HG02885 (cell line): ENCODE measurements around the gene AKAP13.

Experiments used
- ATAC-seq: cut with Tn5 transposase; IDR thresholded peaks from one replicate; pipeline ENCODE4 v1.9.1; 2021; ENCODE audit warnings: mild to moderate bottlenecking; ENCODE audit not compliant: unreplicated experiment, poor library complexity

The AKAP13 gene

DNA sequence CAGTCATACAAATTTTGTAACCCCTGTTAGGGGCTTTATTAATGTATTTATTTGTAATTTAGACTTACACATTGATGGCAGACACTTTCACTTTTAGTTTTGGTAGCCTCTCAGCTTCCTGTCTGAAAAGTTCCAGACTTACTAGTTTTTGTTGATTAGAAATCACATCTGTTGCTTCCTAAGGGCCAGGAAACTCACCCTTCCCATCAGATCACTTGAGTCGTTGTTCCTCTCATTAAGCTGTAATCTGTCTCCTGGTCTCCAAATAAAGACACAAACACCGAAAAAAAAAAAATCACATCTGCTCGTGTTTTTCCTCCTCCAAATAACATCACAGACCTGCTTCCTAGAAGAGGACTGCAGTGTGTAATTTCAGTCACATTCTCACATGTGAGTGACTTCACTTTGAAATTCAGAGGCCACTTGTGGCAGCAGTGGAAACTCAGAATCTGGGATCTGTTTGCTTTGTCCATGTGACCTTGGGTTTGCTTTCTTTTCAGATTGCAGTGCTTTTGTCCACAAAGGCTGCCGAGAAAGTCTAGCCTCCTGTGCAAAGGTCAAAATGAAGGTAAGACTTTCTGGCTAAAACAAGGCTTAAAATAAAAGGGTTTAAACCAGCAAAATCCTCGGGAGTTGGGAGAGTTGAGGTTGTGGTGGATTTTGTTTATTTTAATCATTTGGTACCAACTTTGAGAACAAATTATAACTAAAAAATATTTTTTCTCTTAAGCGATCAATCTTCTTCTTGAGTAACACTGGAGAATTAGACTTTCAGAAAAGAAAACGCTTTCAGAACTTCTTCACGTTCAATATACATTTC is 327.3 kb downstream of the AKAP13 start:
- ATAC-seq = peak; percentile 12

GRCh38 chr15:85708402-85708941 is 328.1 kb downstream of the AKAP13 start:
- ATAC-seq = no peak

GRCh38 chr15:85709250-85709649 is 328.8 kb downstream of the AKAP13 start:
- ATAC-seq = no peak

DNA sequence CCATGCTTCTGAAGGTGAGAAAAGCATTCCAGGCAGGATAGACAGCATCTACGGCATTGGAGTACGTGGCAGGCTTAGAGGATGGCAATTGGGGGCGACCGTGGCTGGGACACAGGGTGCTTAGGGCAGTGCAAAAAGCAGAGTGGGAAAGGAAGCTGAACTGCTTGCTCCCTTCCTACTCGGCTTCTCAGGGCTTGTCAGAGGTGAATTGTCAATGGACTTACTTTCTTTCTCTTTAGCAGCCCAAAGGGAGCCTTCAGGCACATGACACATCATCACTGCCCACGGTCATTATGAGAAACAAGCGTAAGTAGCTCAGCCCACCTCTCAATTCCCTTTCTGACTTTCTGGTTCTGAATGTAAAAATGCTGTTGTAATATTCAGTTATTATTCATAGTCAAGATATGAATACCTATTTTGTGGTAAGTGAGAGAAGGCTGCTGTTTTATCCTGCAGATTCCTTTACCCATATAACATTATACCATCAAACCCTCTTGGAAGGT is 330.0 kb downstream of the AKAP13 start:
- peak; percentile 68 for ATAC-seq

- no peak for ATAC-seq
Observed at GRCh38 chr15:85711580-85712192, 331.3 kb downstream of the AKAP13 start.

- no peak for ATAC-seq
Observed at GRCh38 chr15:85716261-85716660, 335.9 kb downstream of the AKAP13 start.

GRCh38 chr15:85717212-85717611 is 336.8 kb downstream of the AKAP13 start:
- ATAC-seq = no peak

DNA sequence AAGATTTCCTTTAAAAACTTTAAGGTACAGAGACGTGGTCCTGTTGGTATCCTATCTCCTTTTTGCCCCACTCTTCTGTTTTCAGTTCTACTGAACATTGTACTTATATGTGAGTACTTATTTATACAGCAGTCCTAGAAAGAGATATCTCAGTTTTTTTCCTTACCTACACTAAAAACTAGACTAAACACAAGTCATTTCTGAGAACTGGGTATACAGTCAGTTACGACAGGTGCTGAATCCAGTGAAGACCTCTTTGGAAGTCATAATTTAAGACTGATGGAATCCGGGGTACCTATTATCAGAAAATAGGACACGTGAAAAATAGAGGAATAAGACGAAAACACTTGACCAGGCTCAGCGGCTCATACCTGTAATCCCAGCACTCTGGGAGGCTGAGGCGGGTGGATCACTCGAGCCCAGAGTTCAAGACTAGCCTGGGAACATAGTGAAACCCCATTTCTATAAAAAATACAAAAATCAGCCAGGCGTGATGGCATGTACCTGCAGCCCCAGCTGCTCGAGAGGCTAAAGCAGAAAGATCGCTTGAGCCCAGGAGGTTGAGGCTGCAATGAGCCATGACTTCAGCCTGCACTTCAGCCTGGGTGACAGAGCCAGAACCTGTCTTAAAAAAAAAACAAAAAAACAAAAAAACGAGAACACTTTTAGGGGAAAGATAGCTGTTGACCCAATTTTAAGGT is 338.0 kb downstream of the AKAP13 start:
- peak; percentile 71 for ATAC-seq

DNA sequence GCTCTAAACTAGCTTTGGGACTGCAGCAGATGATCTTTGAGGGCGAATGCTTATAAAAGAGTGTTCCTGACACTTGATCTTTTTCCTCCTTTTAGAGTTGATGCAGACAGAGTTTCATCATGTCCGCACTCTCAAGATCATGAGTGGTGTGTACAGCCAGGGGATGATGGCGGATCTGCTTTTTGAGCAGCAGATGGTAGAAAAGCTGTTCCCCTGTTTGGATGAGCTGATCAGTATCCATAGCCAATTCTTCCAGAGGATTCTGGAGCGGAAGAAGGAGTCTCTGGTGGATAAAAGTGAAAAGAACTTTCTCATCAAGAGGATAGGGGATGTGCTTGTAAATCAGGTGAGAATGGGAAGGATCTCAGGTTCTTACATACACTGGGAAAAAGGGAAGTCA is 338.6 kb downstream of the AKAP13 start:
- no peak for ATAC-seq

DNA sequence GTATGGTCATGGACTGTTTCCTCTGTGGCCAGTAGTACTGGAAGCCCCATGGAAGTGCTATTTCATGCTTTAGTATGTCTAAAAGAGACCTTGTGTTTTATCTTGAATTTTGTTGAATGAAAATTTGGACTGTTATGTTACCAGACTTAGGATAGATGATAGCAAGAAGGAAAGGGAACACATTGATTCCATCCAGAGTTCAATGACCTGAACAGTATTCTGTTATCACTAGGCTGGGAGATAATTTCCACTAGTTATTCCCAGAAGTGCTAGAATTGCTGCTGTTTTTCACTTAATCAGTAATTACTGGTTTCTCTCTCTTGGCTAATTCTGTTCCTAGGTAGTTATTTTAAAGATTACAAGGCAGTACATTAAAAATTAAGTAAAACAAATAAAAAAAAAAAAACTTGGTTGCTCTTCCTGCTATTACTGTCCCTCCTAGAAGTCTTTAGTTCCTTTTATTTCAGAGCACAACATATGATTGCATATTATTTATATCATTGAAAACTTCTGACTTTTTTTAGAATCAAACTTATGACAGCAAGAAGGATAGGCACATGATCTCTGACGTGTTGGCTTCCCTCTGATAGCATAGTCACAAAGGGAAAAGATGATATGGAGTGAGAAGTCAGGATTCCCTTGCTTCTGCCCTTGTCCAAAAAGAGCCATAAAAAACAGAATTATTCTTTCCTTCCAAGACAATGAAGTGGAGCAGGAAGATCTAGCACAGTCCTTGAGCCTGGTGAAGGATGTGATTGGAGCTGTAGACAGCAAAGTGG is 342.2 kb downstream of the AKAP13 start:
- ATAC-seq = no peak

GRCh38 chr15:85723960-85724945 is 343.9 kb downstream of the AKAP13 start:
- no peak for ATAC-seq

DNA sequence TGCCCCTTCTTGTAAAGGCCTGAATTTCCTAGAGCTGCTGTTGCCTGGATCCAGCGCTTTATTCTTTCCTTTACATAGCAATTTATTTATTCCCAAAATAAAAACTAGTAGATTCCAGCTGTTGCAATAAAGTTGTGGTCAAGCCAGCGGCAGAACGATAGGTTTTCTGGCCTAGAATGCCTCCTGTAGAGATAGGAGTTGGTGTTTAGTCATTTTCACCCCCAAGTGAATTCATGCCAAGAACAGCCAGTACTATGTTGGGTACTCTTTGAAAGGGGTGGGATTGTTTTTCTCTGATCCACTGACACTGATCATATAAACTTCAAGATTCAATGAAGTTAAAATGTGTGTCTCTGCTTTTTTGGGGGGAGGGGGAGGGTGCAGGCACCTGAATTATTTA is 344.6 kb downstream of the AKAP13 start:
- no peak for ATAC-seq

- ATAC-seq = no peak
Observed at GRCh38 chr15:85725564-85725963, 345.2 kb downstream of the AKAP13 start.

DNA sequence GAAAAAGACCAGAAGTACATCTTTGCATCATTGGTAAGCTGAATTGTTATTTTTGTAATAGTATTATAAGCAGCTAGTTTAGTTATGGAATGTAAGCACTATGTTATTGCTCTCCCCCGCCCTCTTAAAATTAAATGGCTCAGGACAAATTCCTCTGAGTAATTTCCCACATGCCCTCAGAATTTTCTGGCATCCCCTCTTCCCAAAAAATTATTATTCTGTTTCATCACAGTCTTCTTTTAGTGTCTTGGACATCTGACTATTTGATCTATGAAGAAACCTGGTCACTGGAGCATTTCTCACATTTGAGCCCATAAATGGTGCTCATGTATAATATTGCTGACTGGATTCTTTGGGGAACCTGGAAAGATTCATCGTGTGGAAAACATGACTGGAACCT is 346.1 kb downstream of the AKAP13 start:
- no peak for ATAC-seq

DNA sequence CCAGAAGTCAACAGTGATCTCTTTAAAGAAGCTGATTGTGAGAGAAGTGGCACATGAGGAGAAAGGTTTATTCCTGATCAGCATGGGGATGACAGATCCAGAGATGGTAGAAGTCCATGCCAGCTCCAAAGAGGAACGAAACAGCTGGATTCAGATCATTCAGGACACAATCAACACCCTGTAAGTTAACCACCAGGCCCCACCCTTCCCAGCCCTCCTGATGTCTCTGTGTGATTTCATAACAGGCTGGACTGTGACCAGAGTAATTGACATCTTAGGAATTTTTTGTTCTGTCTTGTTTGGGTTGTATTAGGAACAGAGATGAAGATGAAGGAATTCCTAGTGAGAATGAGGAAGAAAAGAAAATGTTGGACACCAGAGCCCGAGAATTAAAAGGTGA is 346.7 kb downstream of the AKAP13 start:
- no peak for ATAC-seq

GRCh38 chr15:85730001-85730820 is 349.8 kb downstream of the AKAP13 start:
- ATAC-seq = peak; percentile 65

- no peak for ATAC-seq
Observed at GRCh38 chr15:85733416-85733815, 353.0 kb downstream of the AKAP13 start.

DNA sequence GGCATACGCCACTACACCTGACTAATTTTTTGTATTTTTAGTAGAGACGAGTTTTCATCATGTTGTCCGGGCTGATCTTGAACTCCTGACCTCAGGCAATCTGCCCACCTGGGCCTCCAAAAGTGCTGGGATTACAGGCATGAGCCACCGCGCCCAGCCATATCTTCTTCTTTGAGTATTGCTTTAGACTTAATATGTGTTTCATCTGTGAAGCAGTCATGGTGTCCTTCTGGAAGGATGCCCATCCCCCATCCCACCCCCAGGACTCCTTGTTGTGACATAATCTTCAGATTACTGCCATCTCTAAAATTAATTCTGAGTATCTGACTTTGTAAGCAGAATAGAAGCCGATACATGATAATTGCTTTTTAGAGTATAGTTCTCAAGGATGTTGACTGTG is 356.7 kb downstream of the AKAP13 start:
- no peak for ATAC-seq
